Panc1 (cell line): Measurements from ENCODE around the gene RAB7B.

Experiments
- CTCF ChIP-seq: fragments of 450-650 bp; IDR thresholded peaks from 2 replicates; pipeline ENCODE4 v1.5.1; 2017; ENCODE audit warnings: mild to moderate bottlenecking
- POLR2AphosphoS5 ChIP-seq: IDR thresholded peaks from 2 replicates; pipeline ENCODE4 v1.6.1; 2012; ENCODE audit warnings: mild to moderate bottlenecking, low read depth, low read length, moderate library complexity

DNA sequence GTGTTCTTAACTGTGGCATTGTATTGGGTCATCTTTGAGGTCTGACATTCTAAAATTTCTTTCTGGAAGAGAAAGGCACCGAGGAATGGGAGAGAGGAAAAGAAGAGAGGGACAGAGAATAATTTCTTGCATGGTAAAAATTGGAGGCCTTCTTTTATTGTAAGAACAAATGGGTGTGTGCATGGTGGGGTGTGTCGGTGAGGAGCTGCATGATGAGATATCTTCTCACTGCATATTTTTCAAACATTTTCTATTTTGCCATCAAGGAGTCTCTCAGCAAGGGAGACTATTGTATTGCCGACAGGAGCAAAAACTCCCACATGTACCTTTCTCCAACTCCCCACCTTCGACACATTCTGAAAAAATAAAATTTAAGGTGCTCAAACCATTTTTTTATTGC is 27.0 kb upstream of the RAB7B start:
- no peak for TF ChIP-seq POLR2AphosphoS5
- TF ChIP-seq CTCF, result no peak
